Lung (tissue), 12 donors: Measurements from ENCODE around the gene CNTFR. TPM values are rescaled to one million over a fixed set of nuclear protein-coding genes. Genes with fewer than 3 reads are reported as not detected.
A peak's percentile ranks its signal among the peaks of the same experiment; 100 is the strongest.

Experiments
- ATAC-seq: fragments of 200-7000 bp; cut with Tn5 transposase; one replicate; pipeline ENCODE4 v1.9.1; 2020; ENCODE audit warnings: moderate number of reproducible peaks; ENCODE audit not compliant: insufficient read depth, low FRiP score
- DNase-seq, 3 donors: peaks; one replicate each; pipeline ENCODE4 v3.0.0-alpha.2; 2013 to 2017
- H3K27ac ChIP-seq, 2 donors: one replicate each; pipeline ENCODE4 v1.5.1; 2013; ENCODE audit warnings: mild to moderate bottlenecking in 2 of 2, moderate library complexity in 2 of 2, control low read depth in 1 of 2, inconsistent platforms in 1 of 2, low read depth in 1 of 2, low read length in 1 of 2
- H3K27me3 ChIP-seq, 3 donors: one replicate each; pipeline ENCODE4 v1.5.1; 2013; ENCODE audit warnings: low read length in 2 of 3; ENCODE audit not compliant: control insufficient read depth in 3 of 3, insufficient read depth in 3 of 3
- H3K36me3 ChIP-seq, 4 donors: one replicate each; pipeline ENCODE4 v1.5.1; 2013; ENCODE audit warnings: low read length in 4 of 4, mild to moderate bottlenecking in 1 of 4, moderate library complexity in 1 of 4; ENCODE audit not compliant: control insufficient read depth in 4 of 4, insufficient read depth in 4 of 4
- H3K4me1 ChIP-seq, 5 donors: one replicate each; pipeline ENCODE4 v1.5.1; 2013; ENCODE audit warnings: low read length in 5 of 5, mild to moderate bottlenecking in 2 of 5, moderate library complexity in 1 of 5; ENCODE audit not compliant: control insufficient read depth in 5 of 5, insufficient read depth in 5 of 5
- H3K4me3 ChIP-seq: one replicate; pipeline ENCODE4 v1.5.1; 2013; ENCODE audit warnings: mild to moderate bottlenecking, control low read depth, moderate library complexity
- H3K9ac ChIP-seq, 2 donors: one replicate each; pipeline ENCODE4 v1.5.1; 2013; ENCODE audit warnings: low read length in 2 of 2, control low read depth in 1 of 2; ENCODE audit not compliant: insufficient read depth in 1 of 2
- H3K9me3 ChIP-seq, 4 donors: one replicate each; pipeline ENCODE4 v1.5.1; 2013; ENCODE audit warnings: low read length in 3 of 4, mild to moderate bottlenecking in 1 of 4, moderate library complexity in 1 of 4; ENCODE audit not compliant: control insufficient read depth in 4 of 4, insufficient read depth in 3 of 4
- WGBS, 2 donors: extraction: QIAGEN DNeasy Blood & Tissue Kit; methylation state at CpG; one replicate each; pipeline ENCODE4 v1.1.7; 2013; 5-methylcytosine and 5-hydroxymethylcytosine counted together
- polyA plus RNA-seq, 2 donors: library from polyadenylated mRNA; stranded (reverse); fragments of 200-250 nt; gene quantifications; one replicate each; pipeline ENCODE4 v1.2.1, GENCODE V29; 2013
- total RNA-seq, 2 donors: library from RNA; depleted of rRNA in 1 of 2; stranded (reverse); fragments of >200 nt in 1 of 2; gene quantifications; one replicate each; pipeline ENCODE4 v1.2.1, GENCODE V29; 2014 to 2021
- TF ChIP-seq, protein P1 (sequence below): IDR thresholded peaks from 2 replicates; pipeline ENCODE4 v1.5.1; 2012; ENCODE audit warnings: mild to moderate bottlenecking; ENCODE audit errors: control extremely low read depth, extremely low read depth
- donor health status: control.
- donor health status: control.
- donor health status: Bipolar disorder and iron deficiency.
- donor health status: healthy.
- donor health status: DM: yes; HTN: yes; CAD: no.

Gene CNTFR
- total and polyA plus RNA-seq, 4 donors = 0.42 to 3.3 (median 1.3) TPM

- peaks cover 0 to 59% (median 9%) of the 10 kb centered on the region in 5 donors for H3K4me1 ChIP-seq
- 9 to 13% methylated on average over 40 of the region's 40 CpGs for WGBS, 2 donors
- DNase-seq = peak in 1 of 3 donors; percentile 32
- no peak overlapping the region for H3K27ac ChIP-seq
- no peaks in the 10 kb centered on the region for H3K36me3 ChIP-seq
- H3K9ac ChIP-seq = no peak overlapping the region
- TF ChIP-seq, protein P1, sequence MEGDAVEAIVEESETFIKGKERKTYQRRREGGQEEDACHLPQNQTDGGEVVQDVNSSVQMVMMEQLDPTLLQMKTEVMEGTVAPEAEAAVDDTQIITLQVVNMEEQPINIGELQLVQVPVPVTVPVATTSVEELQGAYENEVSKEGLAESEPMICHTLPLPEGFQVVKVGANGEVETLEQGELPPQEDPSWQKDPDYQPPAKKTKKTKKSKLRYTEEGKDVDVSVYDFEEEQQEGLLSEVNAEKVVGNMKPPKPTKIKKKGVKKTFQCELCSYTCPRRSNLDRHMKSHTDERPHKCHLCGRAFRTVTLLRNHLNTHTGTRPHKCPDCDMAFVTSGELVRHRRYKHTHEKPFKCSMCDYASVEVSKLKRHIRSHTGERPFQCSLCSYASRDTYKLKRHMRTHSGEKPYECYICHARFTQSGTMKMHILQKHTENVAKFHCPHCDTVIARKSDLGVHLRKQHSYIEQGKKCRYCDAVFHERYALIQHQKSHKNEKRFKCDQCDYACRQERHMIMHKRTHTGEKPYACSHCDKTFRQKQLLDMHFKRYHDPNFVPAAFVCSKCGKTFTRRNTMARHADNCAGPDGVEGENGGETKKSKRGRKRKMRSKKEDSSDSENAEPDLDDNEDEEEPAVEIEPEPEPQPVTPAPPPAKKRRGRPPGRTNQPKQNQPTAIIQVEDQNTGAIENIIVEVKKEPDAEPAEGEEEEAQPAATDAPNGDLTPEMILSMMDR = no peak
- peaks cover 0 to 2% (median 0%) of the 10 kb centered on the region in 4 donors for H3K9me3 ChIP-seq
- peaks cover 0 to 54% (median 14%) of the 10 kb centered on the region in 3 donors for H3K27me3 ChIP-seq
- no peak for ATAC-seq
- no peak overlapping the region for H3K4me3 ChIP-seq
Measured at GRCh38 chr9:34590381-34591247, 1.1 kb upstream of the CNTFR start.

DNA sequence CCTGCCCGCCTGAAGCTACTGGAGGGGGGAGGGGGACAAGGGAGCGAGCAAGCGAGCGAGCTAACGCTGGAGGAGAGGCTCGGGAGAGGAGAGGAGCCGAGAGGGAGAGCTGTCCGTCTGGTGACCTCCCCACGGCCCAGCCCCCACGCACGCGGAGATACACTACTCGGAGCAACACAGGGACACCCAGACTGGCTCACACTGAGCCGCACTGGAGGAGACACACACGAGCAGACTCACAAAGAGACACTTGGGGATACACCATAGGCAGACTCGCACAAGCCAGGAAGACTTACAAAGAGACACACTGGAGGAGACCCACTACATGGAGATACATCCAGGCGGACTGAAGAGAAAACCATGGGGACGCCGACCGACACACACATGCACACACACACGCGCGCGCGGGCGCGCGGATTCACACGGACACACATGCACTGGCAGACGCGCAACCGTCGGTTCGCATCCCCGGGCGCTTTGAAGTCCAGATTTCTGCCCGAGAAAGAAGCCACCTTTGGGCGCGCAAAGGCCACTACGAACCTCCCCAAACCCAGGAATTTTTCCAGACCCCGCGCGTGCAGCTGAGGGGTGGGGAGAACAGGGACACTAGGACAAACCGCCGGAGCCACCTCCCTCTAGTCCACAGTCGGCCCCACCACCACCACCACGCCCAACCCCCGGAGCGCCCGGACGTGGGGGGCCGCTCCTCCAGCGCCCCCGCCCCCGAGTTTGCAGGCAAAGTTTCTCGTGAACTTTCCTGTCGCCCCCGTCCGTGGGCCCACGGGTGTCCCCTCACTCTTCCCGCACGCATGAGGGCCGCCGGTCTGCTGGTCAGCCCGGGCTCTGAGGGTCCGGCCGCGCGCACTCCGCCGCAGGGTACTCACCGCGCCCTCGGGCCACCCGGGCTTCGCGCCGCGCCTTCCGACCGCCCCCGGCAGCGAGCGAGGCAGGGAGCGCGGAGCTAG, 571 bp downstream of the CNTFR start:
- no peak overlapping the region for H3K9ac ChIP-seq
- TF ChIP-seq, protein P1 = no peak
- H3K9me3 ChIP-seq = peaks cover 0 to 4% (median 0%) of the 10 kb centered on the region in 4 donors
- H3K27me3 ChIP-seq = peaks cover 0 to 61% (median 13%) of the 10 kb centered on the region in 3 donors
- no peaks in the 10 kb centered on the region for H3K36me3 ChIP-seq
- 2 to 3% methylated on average over 80 to 86 of the region's 86 CpGs for WGBS, 2 donors
- peaks cover 0 to 67% (median 10%) of the 10 kb centered on the region in 5 donors for H3K4me1 ChIP-seq
- H3K4me3 ChIP-seq = no peak overlapping the region
- no peak overlapping the region for H3K27ac ChIP-seq
- no peak for ATAC-seq
- DNase-seq = peak; percentile 44 to 68 (median 51)

- Histone ChIP-seq H3K27ac (no peak overlapping the region), H3K4me1 (peaks cover 0 to 68% (median 14%) of the 10 kb centered on the region in 5 donors), H3K4me3 (no peak overlapping the region), H3K36me3 (no peaks in the 10 kb centered on the region), H3K9me3 (peaks cover 0 to 4% (median 0%) of the 10 kb centered on the region in 4 donors), H3K9ac (no peak overlapping the region), H3K27me3 (peaks cover 0 to 62% (median 13%) of the 10 kb centered on the region in 3 donors)
- no peak for DNase-seq
- ATAC-seq = no peak
- WGBS, 2 donors = 58 to 63% methylated on average over 2 of the region's 2 CpGs
- TF ChIP-seq, protein P1 = no peak
Measured at GRCh38 chr9:34587271-34587670, 2.3 kb downstream of the CNTFR start.
